Heart left ventricle (tissue), 13 donors: ENCODE data around the gene SSH2.

ENCODE experiments used
- POLR2A ChIP-seq, 2 donors: fragments of 450-650 bp; IDR thresholded peaks; one replicate each; pipeline ENCODE4 v1.6.1; 2017; ENCODE audit warnings: antibody characterized with exemption in 2 of 2, mild to moderate bottlenecking in 2 of 2, moderate library complexity in 2 of 2
- TF ChIP-seq, protein P1 (sequence below), 12 donors: fragments of 200-600 bp; sonication (generic) in 4 of 12; IDR thresholded peaks; one replicate each; pipeline versions ENCODE4 v1.5.0 to v1.8.0; 2018 to 2022; ENCODE audit warnings: antibody characterized with exemption in 12 of 12, mild to moderate bottlenecking in 5 of 12
- donor health status: ischemic (EF 13 %, LVEDD 7.1; RV severe dilation, severe dysfunction).
- donor health status: DM: no; HTN: yes; CAD: no.
- donor health status: DM: no; HTN: no; CAD: no.
- donor health status: ischemic (EF 25% LVEDD 6.9; RV normal size, moderate dysfunction).
- donor health status: ischemic (EF 25% LVEDD 5.7; RV mildly dilated, moderate dysfunction).
- donor health status: ischemic (EF 35%, LVEDD 5.7; RV mildly dilated, moderate dysfunction).
- donor health status: nonischemic (EF 11% LVEDD 7.7; RV severe dilation, severe dysfunction).
- donor health status: DM: yes; HTN: yes; CAD: no.
- donor health status: PGD.
- donor health status: ischemic (EF 29% LVEDD 5.4; RV normal size, mild dysfunction).
- donor health status: nonischemic (EF 23%, LVEDD 6.1; RV moderate dilation, normal function).

DNA sequence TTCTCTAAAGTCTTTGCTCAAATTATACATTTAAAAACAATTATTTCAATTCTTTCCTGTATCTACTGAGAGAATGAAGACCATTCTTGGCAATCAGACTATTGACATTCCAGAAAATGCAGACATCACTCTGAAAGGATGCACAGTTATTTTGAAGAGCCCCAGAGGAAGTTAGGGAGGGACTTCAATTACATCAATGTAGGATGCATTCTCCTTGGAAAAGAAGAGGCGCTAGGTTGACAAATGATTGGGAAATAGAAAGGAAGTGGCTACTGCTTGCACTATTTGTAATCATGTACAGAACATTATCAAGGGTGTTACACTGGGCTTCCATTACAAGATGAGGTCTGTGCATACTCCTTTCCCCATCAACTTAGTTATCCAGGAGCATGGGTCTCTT is 74.3 kb downstream of the SSH2 start:
- TF ChIP-seq, protein P1, sequence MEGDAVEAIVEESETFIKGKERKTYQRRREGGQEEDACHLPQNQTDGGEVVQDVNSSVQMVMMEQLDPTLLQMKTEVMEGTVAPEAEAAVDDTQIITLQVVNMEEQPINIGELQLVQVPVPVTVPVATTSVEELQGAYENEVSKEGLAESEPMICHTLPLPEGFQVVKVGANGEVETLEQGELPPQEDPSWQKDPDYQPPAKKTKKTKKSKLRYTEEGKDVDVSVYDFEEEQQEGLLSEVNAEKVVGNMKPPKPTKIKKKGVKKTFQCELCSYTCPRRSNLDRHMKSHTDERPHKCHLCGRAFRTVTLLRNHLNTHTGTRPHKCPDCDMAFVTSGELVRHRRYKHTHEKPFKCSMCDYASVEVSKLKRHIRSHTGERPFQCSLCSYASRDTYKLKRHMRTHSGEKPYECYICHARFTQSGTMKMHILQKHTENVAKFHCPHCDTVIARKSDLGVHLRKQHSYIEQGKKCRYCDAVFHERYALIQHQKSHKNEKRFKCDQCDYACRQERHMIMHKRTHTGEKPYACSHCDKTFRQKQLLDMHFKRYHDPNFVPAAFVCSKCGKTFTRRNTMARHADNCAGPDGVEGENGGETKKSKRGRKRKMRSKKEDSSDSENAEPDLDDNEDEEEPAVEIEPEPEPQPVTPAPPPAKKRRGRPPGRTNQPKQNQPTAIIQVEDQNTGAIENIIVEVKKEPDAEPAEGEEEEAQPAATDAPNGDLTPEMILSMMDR (IDR thresholded peaks at IDR 0.05), result no peak
- TF ChIP-seq POLR2A (IDR thresholded peaks at IDR 0.05), result no peak
